ENCODE data around the gene RASSF10.
"Not testable (repeated sequence)": the region's sequence is repeated elsewhere in the genome, so short reads cannot be mapped to it uniquely, and the experiment has no call there.

RASSF10 gene

GRCh38 chr11:13015753-13016152, 6.6 kb downstream of the RASSF10 start:
- in situ Hi-C loops (cut with HindIII; ENCODE audit: low sequenced_read_pairs): no loop called here

- in situ Hi-C loops (cut with HindIII; ENCODE audit: low sequenced_read_pairs): no loop called here
These were observed 7.3 kb downstream of the RASSF10 start for GRCh38 chr11:13016415-13016814.

- in situ Hi-C loops (cut with HindIII; ENCODE audit: low sequenced_read_pairs): no loop called here
These were observed 10.2 kb downstream of the RASSF10 start for GRCh38 chr11:13019313-13019712.

- in situ Hi-C loops (cut with HindIII; ENCODE audit: low sequenced_read_pairs): no loop called here
These were observed 14.3 kb downstream of the RASSF10 start for GRCh38 chr11:13023423-13023822.

- in situ Hi-C loops (cut with HindIII; ENCODE audit: low sequenced_read_pairs): no loop called here
These were observed 17.6 kb downstream of the RASSF10 start for GRCh38 chr11:13026722-13027121.

GRCh38 chr11:13028322-13028721, 19.2 kb downstream of the RASSF10 start:
- in situ Hi-C loops (cut with HindIII; ENCODE audit: low sequenced_read_pairs): no loop called here

- in situ Hi-C loops (cut with HindIII; ENCODE audit: low sequenced_read_pairs): no loop called here
These were observed 20.8 kb downstream of the RASSF10 start for GRCh38 chr11:13029872-13030271.

- in situ Hi-C loops (cut with HindIII; ENCODE audit: low sequenced_read_pairs): no loop called here
These were observed 21.7 kb downstream of the RASSF10 start for GRCh38 chr11:13030857-13031256.

- in situ Hi-C loops (cut with HindIII; ENCODE audit: low sequenced_read_pairs): no loop called here
These were observed 22.2 kb downstream of the RASSF10 start for GRCh38 chr11:13031349-13031748.

- in situ Hi-C loops (cut with HindIII; ENCODE audit: low sequenced_read_pairs): no loop called here
These were observed 24.8 kb downstream of the RASSF10 start for GRCh38 chr11:13033760-13034533.

GRCh38 chr11:13035711-13036110, 26.6 kb downstream of the RASSF10 start:
- in situ Hi-C loops (cut with HindIII; ENCODE audit: low sequenced_read_pairs): no loop called here

GRCh38 chr11:13036235-13036634, 27.1 kb downstream of the RASSF10 start:
- in situ Hi-C loops (cut with HindIII; ENCODE audit: low sequenced_read_pairs): no loop called here

GRCh38 chr11:13038366-13038765, 29.2 kb downstream of the RASSF10 start:
- in situ Hi-C loops (cut with HindIII; ENCODE audit: low sequenced_read_pairs): no loop called here

- in situ Hi-C loops (cut with HindIII; ENCODE audit: low sequenced_read_pairs): no loop called here
These were observed 30.0 kb downstream of the RASSF10 start for GRCh38 chr11:13039126-13039525.

GRCh38 chr11:13040969-13041561, 31.9 kb downstream of the RASSF10 start:
- in situ Hi-C loops (cut with HindIII; ENCODE audit: low sequenced_read_pairs): no loop called here

- in situ Hi-C loops (cut with HindIII; ENCODE audit: low sequenced_read_pairs): no loop called here
These were observed 33.8 kb downstream of the RASSF10 start for GRCh38 chr11:13042873-13043342.

GRCh38 chr11:13043912-13044628, 35.0 kb downstream of the RASSF10 start:
- in situ Hi-C loops (cut with HindIII; ENCODE audit: low sequenced_read_pairs): no loop called here

GRCh38 chr11:13045089-13045488, 36.0 kb downstream of the RASSF10 start:
- in situ Hi-C loops (cut with HindIII; ENCODE audit: low sequenced_read_pairs): not testable (repeated sequence)

GRCh38 chr11:13045734-13046133, 36.6 kb downstream of the RASSF10 start:
- in situ Hi-C loops (cut with HindIII; ENCODE audit: low sequenced_read_pairs): no loop called here

- in situ Hi-C loops (cut with HindIII; ENCODE audit: low sequenced_read_pairs): no loop called here
These were observed 37.8 kb downstream of the RASSF10 start for GRCh38 chr11:13046637-13047570.

GRCh38 chr11:13047884-13048283, 38.8 kb downstream of the RASSF10 start:
- in situ Hi-C loops (cut with HindIII; ENCODE audit: low sequenced_read_pairs): no loop called here
